Femur (tissue), 1 donor: Measurements from ENCODE around the gene GBA2.

Source experiments
- DNase-seq: peaks from one replicate; pipeline ENCODE4 v3.0.0-alpha.2; 2017

The GBA2 gene

DNA sequence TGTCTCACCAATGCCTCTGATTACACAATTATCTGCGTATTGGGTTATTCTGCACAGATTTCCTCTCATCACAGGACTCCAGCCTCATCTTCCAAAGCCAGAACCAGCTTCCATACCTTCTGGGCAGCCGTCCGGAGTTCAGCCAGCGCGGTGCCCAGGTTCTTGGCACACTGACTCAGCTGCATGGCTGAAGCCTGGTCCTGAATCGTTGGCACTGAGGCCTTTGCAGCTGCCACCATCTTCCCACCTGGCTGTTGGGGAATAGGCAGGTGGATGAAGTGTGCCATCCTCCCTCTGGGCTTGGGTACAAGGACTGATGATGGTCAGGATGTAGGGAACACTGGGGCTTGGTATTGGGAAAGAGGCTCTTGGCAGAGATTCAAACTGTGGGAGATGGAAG is 34.9 kb downstream of the GBA2 start:
- DNase-seq: no peak

DNA sequence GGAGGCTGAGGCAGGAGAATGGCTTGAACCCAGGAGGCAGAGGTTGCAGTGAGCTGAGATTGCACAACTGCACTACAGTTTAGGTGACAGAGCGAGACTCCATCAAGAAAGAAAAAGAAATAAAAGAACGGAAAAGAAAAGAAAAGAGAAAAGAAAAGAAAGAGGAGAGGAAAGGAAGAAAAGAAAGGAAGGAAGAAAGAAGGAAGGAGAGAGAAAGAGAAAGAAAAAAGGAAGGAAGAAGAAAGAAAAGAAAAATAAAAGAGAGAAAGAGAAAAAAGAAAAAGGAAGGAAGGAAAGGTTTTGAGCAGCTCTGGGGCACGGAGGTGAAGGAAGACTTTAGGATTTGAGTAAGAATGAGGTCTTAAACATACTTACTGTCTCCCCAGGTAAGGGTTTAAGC is 35.5 kb downstream of the GBA2 start:
- DNase-seq: no peak

DNA sequence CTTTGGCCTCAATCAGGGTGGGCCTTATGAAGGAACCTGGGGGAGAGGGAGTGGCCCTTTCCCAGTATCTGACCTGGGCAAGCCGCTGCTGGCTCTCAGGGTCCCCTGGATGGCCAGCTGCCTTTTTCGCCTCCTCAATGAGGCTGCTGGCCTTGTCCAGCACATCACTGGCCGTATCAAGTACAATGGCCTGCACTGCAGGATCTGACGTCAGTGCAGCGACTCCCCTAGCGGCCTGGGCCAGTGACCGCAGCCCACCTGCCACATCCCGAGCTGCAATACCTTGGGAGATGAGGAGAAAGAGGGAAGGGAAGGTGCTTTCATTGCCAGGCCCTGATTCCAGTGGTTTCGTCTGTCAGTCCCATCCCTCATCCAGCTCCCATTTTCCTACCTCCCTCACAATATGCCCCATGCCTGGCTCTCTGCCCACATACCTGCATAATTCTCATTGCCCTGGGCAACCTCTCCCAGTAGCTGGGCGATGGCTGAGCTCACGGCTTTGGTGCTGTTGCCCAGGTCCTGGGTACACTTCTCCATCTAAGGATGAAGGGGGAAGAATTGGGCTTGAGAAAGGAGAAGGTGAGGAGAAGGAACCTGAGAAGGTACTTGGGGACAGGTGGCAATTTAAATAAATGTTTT is 36.1 kb downstream of the GBA2 start:
- no peak for DNase-seq

DNA sequence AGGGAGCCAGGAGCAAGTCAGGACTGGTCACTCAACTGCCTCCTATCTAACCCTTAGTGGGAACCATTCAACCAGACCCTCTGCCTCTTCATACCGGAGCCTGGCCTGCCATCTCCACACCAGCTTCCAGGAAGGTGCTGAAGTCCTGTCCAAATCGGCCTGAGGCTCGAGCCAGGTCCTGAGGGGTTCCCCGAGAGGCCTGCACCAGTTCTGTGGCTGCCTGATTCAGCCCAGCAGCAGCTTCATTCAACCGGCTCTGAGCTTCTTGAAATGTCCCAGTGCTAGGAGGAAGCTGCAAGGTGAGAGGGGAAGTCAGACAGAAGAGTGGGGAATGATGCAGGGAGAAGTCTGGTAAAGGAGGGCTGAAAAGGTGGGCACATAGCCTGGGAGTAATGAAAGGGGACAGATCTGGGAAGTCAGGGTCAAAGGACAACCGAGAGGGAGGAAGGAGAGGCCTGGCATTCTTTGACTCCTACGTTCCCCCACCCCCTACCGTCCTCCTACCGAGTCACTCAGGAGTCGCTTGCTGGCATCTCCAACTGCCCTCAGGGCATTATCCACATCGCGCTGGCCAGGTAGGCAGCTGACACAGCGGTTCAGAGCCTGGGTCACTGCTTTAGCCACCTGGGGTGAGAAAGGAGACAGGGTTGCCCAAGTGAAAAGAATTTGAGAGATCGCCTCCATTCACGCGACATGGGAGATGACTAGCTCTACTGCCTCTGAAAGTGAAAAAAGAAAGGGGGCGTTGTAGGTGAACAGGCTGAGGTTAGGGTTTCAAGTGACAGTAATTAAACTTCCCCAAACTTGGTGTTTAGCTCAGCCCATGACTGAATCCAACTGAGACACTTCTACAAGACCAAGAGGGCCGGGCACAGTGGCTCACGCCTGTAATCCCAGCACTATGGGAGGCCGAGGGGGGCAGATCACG is 37.3 kb downstream of the GBA2 start:
- no peak for DNase-seq

DNA sequence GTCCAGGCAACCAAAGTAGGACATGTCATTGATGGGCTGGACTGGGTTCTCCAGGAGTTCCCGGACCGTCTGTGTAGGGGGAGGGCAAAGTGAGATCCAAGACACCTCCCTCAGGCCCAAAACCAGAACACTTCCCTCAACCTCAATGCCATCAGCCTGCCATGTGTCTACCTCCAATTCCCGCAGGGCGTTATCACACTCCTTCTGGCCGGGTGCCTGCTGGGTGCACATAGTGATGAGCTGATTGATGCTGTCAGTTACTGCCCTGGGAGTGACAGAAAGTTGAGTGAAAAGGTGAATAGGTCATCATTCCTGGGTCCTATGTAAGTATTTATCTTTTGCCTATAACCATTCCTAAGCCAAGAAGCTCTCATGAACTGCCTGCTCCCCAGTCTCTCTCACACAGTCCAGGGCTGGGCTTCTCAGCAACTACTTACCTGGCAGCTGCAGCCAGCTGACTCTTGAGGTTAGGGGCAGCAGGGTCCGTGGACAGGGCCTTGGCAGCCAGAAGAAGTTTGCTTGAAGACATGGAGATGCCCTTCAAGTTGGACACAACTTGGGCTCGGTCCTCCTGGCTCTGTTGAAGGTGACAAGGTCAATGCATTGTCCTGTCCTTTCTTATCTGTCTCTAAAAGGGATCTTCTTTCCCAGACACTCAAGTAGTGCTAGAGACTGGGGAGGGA is 38.1 kb downstream of the GBA2 start:
- no peak for DNase-seq

DNA sequence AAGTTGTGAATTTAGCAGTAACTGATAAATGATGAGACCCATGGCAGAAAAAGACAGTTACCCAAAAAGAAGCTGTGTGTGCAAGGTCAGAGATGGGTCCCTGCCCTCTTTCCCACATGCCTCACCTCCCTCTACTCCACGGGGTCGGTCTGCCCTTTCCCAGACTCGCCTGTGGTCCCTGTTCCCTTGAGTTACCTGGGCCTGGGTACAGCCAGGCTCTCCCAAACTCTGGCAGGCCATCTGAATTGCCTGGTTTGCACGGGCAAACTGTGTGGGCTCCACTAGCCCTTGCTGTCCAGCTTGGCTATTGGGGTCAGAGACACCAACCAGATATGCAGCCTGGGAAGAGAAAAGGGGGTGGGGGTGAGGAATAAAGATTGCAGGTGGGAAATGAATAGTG is 40.9 kb downstream of the GBA2 start:
- no peak for DNase-seq

DNA sequence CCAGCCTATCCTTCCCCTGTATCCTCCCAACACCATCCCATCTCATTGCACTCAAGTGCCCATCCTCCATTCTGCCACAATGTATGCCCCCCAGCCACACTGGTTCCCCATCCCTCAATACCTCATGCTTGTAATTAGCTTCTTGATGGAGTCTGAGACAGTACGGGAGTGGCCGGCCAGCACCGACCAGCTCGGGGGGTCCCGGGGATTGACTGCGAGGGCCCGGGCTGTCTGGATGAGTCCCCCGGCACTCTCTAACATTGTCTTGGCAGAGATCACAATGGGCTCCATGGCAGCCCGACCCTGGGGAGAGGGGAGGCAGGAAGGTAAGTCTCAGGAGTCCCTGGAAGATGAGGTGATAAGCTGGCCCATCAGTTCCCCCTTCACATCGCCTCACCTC is 42.1 kb downstream of the GBA2 start:
- no peak for DNase-seq

DNA sequence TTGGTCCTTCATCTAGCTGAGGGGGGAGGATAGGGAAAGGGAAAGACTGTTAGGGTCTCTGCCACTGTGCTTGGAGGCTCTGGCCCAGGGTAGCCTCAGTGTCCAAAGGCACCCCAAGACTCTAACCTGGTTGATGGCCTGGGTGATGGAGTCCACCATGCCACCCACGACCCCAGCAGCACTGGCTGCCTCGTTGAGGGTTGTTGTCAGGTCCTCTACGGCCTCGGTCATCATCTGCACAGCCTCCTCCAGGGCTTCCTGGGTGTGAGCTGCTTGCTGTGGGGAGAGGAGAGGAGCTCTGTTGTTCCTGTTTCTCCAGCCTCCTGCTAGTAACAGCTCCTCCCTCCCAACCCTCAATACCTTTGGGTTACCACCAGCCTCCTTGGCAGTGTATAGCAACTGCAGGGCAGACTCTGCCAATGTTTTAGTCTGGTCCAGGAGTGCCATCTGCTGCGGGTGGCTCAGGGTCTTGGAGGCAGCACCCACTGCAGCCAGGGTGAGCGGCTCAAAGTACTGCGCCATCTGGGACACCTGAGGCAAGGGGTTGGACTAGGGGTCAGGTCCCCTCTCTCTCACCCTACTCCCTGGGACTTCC is 43.1 kb downstream of the GBA2 start:
- no peak for DNase-seq

DNA sequence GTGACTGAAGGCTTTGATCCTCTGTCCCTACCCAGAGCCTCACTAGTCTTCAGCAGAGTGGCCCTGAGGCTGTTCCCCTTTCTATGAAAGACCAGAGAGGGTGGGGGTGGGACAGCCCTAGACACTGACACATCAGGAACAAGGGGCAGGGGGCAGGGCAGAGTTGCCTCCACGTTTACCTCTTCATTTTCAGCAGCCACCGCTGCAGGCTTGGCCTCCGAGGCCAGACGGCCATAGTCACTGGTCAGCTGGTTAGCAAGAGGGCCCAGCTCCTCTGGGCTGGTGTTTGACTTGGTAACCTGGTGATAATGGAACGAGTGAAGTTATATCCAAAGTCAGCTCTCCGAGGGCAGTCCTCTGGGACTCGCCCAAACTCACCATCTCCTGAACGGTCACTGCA is 43.7 kb downstream of the GBA2 start:
- DNase-seq: no peak

DNA sequence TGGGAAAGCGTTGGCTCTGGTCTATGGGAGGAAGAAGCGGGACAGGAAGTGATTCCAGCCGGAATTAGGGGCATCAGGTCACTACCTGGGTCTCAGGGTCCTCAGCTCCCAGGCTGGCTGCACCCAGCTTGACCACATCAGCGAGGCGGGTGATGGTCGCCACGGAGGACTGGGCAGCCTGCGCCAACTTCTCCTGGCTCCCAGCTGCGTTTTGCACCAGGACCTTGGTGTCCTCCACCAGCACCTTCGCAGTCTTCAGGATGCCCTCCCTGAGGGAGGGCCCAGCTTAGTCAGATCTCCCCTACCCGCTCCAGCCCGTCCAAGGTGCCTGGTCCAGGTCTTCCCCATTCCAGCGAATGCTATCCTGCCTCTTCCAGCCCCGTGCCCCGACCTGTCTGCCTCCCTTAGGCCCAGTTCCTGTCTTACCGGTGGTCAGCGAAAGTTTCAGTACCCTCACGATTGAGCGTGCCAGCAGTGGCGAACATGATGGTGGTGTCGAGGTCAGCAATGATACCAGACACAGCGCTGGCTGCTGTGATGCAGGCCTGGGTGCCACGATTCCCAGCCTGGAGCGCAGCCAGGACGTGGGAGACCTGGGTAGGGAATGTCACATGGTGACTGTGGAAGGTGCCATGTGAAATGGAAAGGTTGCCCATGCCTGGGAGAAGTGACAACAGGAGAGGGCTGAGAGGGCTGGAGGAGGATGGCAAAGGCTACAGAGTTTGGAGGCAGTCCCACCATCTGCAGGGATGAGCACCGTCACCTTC is 44.9 kb downstream of the GBA2 start:
- DNase-seq: no peak

DNA sequence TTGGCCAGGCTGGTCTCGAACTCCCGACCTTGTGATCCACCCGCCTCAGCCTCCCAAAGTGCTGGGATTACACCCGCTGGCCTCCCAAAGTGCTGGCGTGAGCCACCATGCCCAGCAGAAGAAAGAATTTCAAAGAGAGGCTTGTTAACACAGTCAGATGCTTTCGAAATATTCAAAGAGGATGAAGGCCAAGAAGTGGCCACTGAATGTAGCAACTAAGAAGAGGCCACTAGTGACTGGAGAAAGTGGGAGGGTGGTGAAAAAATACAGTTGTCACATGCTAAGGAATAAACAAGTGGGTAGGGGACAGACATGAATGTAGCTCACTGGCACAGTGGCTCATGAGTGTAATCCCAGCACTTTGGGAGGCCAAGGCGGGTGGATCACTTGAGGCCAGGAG is 46.3 kb downstream of the GBA2 start:
- no peak for DNase-seq

DNA sequence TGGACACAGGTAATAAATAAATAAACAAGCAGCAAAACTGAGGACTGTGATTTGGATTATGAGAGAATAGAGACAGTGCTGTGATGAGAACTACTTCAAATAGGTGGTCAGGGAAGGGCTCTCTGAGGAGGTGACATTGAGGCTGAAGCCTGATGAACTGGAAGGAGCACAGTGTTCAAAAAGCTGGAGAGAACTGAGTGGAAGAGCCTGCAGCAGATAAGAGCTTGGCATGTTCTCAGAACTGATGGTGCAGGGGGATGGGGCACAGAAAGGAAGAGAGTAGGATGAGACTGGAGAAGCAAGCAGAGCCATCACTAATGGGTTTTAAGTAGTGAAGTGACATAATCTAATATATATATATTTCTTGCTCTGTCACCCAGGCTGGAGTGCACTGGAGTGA is 48.1 kb downstream of the GBA2 start:
- DNase-seq: no peak

DNA sequence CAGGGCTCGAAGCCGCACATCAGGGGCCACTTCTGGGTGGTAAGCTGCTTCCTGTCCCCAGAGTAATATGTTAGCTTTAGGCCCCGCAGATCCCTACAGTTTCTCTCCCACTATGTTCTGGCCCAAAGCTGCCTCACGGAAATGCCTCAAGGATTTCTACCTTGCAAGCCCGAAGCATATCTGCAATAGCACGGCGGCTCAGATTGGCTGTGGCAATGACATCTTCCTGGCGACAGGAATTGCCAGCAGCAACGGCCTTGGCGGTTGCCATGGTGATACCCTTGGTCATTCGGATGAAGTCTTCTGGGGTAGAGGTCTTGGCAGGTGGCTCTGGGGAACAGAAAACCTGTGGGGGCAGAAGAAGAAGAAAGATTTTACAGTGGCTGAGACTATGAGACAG is 49.0 kb downstream of the GBA2 start:
- no peak for DNase-seq

DNA sequence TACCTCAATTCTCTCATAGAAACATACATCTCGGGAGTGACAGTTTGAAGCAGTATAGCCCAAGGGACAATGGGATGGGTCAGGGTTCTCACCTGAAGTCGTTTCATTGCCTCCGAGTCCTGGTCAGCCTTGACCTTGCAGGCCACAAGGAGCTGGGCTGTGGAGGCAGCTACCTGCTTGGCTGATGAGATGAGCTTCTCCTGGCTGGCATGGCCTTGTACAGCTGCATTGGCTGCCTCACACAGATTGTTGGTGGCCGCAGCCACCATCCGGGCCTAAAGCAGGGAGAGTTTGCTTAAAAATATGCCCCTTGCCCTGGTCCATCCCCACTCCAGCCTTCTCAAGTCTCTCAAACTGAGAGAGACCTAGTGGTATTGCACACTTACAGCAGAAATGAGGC is 50.8 kb downstream of the GBA2 start:
- no peak for DNase-seq

DNA sequence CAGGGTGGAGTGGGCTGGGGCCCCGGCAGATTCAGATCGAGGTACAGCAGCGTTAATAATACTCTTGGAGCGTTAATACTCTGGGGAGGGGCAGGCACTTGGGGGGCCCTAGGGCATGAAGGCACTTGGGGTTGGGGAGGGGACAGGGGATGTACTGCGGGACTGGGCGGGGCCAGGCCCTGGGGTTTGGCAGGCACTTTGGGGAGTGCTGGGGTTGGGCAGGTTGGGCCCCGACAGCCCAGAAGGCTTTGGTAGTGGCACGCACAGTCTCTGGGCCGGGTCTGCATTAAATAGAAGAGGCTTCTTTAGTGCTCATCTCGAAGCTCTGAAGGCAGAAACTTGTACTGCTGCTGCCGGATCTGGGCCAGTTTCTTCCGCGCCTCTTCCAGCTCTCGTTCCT is 51.5 kb downstream of the GBA2 start:
- no peak for DNase-seq

DNA sequence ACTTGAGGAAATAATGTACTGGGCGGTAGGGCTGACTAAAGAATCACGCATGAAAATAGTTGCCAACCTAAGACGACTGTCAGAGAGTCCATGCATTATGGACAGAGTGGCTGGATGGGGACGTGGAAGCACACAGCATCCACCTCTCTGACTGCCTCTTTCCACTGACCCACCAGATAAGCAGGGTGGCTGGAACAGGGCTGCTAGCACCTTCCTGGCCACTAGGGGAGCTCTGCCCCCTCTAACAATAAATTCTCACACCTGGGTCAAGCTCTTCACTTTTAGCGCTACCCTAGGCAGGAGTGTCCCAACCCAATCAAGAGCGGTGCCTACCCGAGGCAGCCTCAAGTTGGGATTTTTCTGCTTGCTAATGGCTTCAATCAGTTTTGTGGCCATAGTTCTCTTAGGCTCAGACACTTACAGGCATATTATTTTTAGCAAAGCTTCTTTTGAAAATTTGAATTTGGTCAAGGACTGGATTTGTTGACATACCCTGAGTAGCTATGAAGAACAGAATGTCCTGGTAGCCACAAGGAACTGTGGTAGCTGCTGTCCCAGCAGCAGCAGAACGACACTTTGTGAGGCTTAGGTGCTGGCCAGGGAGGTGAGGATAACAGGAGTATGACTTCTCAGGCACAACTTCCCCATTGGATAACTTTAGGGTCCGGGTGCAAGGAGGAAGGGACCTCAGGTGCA is 52.4 kb downstream of the GBA2 start:
- DNase-seq: peak; percentile 62

DNA sequence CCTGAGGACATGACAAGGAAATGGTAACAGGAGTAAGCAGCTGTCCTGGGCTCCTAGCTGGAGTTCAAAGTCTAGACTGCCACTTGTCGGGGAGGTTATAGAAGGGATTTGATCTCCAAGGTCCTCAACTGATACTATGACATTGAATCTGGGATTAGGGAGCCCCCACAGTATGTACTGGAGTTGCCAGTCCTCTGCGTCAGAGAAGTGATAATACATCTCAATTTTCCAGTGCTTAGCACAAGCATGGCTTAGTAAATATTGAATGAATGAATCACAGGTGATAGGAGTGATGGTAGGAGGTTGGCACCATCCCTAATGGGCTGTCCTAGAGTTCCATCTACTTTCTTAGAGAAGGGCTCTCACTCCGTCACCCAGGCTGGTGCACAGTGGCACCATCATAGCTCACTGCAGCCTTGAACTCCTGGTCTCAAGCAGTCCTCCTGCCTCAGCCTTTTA is 53.1 kb downstream of the GBA2 start:
- DNase-seq: no peak

DNA sequence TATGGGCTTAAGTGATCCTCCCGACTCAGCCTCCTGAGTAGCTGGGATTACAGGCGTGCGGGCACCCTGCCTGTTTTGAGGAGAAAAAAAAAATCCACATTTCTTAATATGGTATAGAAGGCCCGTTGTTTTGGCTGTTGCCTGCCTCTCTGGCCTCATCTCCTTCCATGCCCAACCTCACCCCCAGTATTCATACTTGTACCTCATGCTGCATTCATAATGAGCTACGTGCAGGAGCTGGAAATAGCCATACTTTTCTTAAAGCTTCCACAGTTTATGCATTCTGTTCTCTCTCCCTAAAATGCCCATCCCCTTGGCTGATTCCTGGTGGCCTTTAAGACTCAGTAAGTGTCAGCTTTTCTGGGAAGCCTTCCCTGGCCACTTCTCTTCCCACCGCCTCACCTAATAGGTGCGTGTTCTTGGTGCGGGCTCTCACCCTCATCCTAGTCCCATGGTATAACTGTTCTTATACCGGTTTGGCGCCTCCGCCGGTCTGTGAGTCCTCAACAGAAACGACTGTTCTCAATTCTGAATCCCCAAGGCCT is 57.2 kb downstream of the GBA2 start:
- no peak for DNase-seq

DNA sequence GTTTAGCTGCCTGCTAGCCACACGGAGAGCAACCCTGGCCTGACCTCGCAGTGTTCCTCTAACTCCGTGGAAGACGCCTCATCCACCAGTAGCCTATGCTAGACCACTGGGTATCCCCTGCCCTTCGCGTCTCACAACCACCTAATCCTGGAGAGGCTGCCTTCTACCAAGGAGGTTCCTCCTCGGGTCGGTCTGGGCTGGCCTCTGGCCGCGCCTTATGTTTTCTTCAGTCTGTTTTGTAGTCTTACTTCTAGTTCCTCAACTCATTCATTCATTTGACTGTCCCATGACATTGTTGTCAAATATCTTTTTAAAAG is 57.7 kb downstream of the GBA2 start:
- DNase-seq: no peak

DNA sequence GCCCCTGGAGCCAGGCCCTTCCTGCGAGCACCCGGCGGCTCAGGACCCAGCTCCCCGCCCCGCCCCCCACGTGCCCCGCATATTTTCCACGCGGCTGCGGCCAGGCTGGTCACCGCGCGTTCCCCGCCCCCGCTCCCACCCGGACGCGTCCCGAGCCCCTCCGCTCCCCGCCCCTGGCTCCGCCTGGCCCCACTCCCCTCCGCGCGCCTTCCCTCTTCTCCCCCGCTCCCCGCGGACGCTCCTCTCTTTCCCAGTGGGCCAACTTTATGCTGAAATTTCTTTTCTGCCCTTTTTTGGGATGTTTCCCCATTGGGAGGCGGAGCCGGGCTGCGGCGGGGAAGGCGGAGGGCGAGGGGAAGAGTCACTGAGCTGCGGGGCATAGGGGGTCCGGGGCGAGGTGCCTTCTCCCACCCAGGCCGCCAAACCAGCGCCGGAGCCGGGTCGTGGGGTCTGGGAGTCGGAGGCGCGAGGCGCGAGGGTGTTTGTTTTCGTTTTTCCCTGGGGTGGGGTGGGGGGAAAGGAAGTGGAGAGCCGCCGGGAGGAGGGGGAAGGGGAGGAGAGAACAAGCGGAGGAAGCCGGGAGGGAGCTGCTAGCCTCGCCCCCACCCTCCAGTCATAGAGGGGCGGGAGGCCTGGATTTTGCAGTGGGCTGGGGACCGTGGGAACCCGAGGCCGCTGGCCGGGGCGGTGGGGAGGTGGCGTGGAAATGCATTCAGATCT is 58.3 kb downstream of the GBA2 start:
- peak; percentile 90 for DNase-seq

DNA sequence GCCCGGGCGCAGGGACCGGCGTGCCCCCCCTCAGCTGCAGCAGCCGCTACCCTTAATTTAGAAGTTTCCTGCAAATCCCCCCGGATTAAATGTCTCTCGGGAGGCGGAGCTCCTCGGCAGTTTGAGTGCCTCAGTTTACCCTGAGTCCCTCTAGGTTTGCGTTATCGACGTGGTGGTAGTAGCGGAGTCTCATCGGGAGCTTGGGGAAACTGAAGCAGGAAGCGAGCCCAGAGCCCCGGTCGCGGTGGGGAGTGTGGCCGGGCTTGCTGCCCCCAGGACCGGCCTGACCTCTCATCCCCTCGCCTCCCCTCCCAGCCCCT is 58.8 kb downstream of the GBA2 start:
- DNase-seq: no peak
